HFF-Myc (cell line): ENCODE data around the gene SSBP1.
A peak's percentile ranks its signal among the peaks of the same experiment; 100 is the strongest.
"Not testable (repeated sequence)": the region's sequence is repeated elsewhere in the genome, so short reads cannot be mapped to it uniquely, and the experiment has no call there.

Experiments
- DNase-seq: peaks from one replicate; pipeline ENCODE4 v3.0.0-alpha.2; 2011; ENCODE audit warnings: low read depth; ENCODE audit errors: extremely low read depth
- H3K4me3 ChIP-seq: replicated peaks from 2 replicates; pipeline ENCODE4 v1.5.1; 2011; ENCODE audit warnings: low read depth, mild to moderate bottlenecking, control low read depth, low read length
- TF ChIP-seq, protein P1 (sequence below): IDR thresholded peaks from 2 replicates; pipeline ENCODE4 v1.5.1; 2012; ENCODE audit warnings: mild to moderate bottlenecking, low read depth, low read length, control low read depth; ENCODE audit errors: missing control alignments

Gene SSBP1

DNA sequence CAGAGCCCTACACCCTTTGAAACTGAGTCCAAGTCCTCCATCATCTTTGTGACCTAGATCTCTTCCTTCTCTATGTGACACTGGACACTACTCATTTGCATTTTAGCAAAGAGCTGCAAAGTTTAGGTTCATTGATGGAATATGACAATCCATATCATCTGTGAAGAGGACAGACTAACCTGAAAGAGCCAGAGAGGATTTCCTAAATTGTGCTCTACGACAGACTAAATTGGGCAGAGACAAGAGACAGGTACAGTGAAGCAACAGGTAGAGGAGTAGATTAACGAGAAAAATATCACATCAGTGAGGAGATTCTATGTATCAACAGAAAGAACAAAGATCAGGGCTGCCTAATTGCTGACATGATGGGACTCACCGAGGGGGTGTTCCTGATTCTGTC lies 25.6 kb downstream of the SSBP1 start, which contains the start of gene TAS2R3:
Gene TAS2R3, plus strand, starts transcription at position 301 of the 400 bp plus-strand sequence. Its CDS starts 62 bp downstream, at position 363.
- TF ChIP-seq, protein P1, sequence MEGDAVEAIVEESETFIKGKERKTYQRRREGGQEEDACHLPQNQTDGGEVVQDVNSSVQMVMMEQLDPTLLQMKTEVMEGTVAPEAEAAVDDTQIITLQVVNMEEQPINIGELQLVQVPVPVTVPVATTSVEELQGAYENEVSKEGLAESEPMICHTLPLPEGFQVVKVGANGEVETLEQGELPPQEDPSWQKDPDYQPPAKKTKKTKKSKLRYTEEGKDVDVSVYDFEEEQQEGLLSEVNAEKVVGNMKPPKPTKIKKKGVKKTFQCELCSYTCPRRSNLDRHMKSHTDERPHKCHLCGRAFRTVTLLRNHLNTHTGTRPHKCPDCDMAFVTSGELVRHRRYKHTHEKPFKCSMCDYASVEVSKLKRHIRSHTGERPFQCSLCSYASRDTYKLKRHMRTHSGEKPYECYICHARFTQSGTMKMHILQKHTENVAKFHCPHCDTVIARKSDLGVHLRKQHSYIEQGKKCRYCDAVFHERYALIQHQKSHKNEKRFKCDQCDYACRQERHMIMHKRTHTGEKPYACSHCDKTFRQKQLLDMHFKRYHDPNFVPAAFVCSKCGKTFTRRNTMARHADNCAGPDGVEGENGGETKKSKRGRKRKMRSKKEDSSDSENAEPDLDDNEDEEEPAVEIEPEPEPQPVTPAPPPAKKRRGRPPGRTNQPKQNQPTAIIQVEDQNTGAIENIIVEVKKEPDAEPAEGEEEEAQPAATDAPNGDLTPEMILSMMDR = no peak
- DNase-seq = no peak
- no peak within 1 kb of the TSS for H3K4me3 ChIP-seq

- DNase-seq = not testable (repeated sequence)
These were observed 32.0 kb downstream of the SSBP1 start for GRCh38 chr7:141770083-141770583.

DNA sequence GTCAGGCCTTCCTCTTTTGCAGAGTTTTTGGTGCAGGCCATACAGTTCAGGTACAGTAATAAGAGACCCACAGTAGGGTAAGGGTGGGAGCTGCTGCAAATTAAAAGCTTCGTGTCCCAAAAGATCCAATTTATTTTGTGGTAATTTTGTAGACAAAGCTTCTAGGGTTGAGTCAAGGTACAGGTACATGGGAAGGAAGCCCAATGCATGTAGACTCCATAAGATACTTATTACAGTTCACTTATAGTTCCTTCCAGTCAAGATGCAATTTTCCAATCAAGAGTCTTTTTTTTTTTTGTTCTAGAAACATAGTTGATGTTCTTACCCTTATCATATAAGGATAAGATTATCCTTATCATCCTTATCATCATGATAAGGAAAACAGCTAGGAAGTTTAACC lies 38.2 kb downstream of the SSBP1 start, which contains the start of gene TAS2R4:
Gene TAS2R4, plus strand, starts transcription at position 301 of the 400 bp plus-strand sequence. CDS start 1,815 bp downstream, outside the sequence.
- DNase-seq = no peak
- TF ChIP-seq, protein P1 = no peak
- no peak within 1 kb of the TSS for H3K4me3 ChIP-seq

More at GRCh38 chr7:141770083-141770583, 32.0 kb downstream of the SSBP1 start:
- H3K4me3 ChIP-seq = not testable (repeated sequence)

DNA sequence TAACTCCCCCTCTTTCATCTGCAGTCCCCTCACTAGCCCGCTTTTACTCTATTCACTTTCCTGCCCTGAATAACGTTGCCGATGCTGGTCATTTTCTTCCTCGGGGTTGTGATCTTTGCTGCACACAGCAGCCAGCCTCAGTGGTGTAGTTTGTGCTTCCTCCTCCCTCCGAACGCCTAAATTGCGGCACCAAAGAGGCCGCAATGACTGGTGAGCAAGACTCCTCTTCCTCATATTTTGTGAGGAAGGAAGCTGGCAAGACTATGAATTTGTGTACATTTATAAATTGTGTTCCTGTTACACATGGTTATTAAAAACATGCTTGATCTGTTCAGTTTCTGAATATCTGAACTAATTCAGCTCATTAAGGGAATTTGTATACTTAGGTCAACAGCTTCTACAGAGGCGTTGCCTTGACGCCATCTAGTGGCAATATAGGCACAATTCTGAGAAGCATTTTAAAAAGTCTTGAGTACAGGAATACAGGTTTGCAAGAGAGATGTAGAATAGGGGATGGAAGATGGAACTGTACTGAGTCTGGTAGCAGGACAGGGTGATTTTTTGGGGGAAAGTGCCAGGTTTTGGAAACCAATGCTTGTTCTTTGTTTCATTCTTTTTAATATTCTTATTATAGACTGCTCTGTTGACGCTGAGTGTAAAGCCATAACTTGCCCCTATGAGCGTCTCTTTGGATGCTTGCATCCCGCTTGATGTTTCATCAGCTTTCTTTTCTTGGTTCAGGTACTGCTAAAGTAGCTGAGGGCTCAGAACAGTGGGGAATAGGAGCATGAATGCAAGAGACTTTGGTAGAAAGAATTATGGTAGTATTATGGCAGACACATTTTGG lies 47.8 kb downstream of the SSBP1 start:
- TF ChIP-seq, protein P1 = peak; percentile 81
- peak; percentile 11 for DNase-seq
- H3K4me3 ChIP-seq = no peak overlapping the region

GRCh38 chr7:141788296-141788695 lies 50.1 kb downstream of the SSBP1 start:
- DNase-seq = no peak
- TF ChIP-seq, protein P1 = no peak
- H3K4me3 ChIP-seq = no peak overlapping the region

- TF ChIP-seq, protein P1 = no peak
- DNase-seq = no peak
- no peak within 1 kb of the TSS for H3K4me3 ChIP-seq
These were observed 51.8 kb downstream of the SSBP1 start, which contains the start of gene TAS2R5 for GRCh38 chr7:141789917-141790316. TSS of gene TAS2R5 (plus strand) at chr7:141790217. CDS start at chr7:141790362, 145 bp downstream.

- H3K4me3 ChIP-seq = no peak overlapping the region
- DNase-seq = no peak
- TF ChIP-seq, protein P1 = no peak
These were observed 54.4 kb downstream of the SSBP1 start for GRCh38 chr7:141792526-141792925.
